Heart right ventricle (tissue), 16 donors: Measurements from ENCODE around the gene DOCK1. TPM values are rescaled to one million over a fixed set of nuclear protein-coding genes. Genes with fewer than 3 reads are reported as not detected.

Experiments
- ATAC-seq, 8 donors: fragments of 200-7000 bp; cut with Tn5 transposase; one replicate each; pipeline ENCODE4 v1.9.1; 2020; ENCODE audit warnings: mild to moderate bottlenecking in 8 of 8, moderate library complexity in 8 of 8, moderate number of reproducible peaks in 1 of 8
- DNase-seq, 2 donors: peaks; one replicate each; pipeline ENCODE4 v3.0.0-alpha.2; 2020
- H3K27ac ChIP-seq, 10 donors: fragments of 200-600 bp; sonication (generic) in 2 of 10; one replicate each; pipeline versions ENCODE4 v1.5.0 to v1.8.0; 2020 to 2022; ENCODE audit warnings: mild to moderate bottlenecking in 3 of 10
- H3K27me3 ChIP-seq, 7 donors: fragments of 200-600 bp; one replicate each; pipeline ENCODE4 v1.8.0; 2021 to 2022; ENCODE audit warnings: mild to moderate bottlenecking in 2 of 7
- H3K36me3 ChIP-seq, 9 donors: fragments of 200-600 bp; sonication (generic) in 1 of 9; one replicate each; pipeline versions ENCODE4 v1.5.0 to v1.8.0; 2020 to 2022; ENCODE audit warnings: mild to moderate bottlenecking in 2 of 9
- H3K4me1 ChIP-seq, 9 donors: fragments of 200-600 bp; sonication (generic) in 1 of 9; one replicate each; pipeline versions ENCODE4 v1.5.0 to v1.8.0; 2020 to 2022; ENCODE audit warnings: mild to moderate bottlenecking in 4 of 9
- H3K4me3 ChIP-seq, 10 donors: fragments of 200-600 bp; sonication (generic) in 2 of 10; one replicate each; pipeline versions ENCODE4 v1.5.0 to v1.8.0; 2020 to 2022; ENCODE audit warnings: mild to moderate bottlenecking in 7 of 10, moderate library complexity in 2 of 10
- H3K9me3 ChIP-seq, 11 donors: fragments of 200-600 bp in 10 of 11; sonication (generic) in 2 of 11; one replicate each; pipeline versions ENCODE4 v1.5.0 to v1.8.0; 2013 to 2022; ENCODE audit warnings: mild to moderate bottlenecking in 2 of 11, control low read depth in 1 of 11, moderate library complexity in 1 of 11
- WGBS, 2 donors: extraction: QIAGEN DNeasy Blood & Tissue Kit; methylation state at CpG; one replicate each; pipeline ENCODE4 v1.1.7; 2013; ENCODE audit warnings: inconsistent platforms in 1 of 2; 5-methylcytosine and 5-hydroxymethylcytosine counted together
- intact Hi-C, 10 donors: fragments of 100-400 bp; cut with DNase I; formaldehyde crosslinking; loops; one replicate each; pipeline versions ENCODE4 v1.11.1 to v1.14.2; 2022
- polyA plus RNA-seq, 2 donors: library from polyadenylated mRNA; stranded (reverse); fragments of 200-250 nt; gene quantifications; one replicate each; pipeline ENCODE4 v1.2.3, GENCODE V29; 2013
- total RNA-seq, 10 donors: library from RNA; stranded (reverse); fragmentation: NEBNext Ultra II Directional in 3 of 10; extraction: Animal tissue kit (Norgen Biotek cat#: 25700) in 3 of 10; gene quantifications; one replicate each; pipeline versions ENCODE4 v1.2.1 to v1.2.4, GENCODE V29; 2021 to 2023
- TF ChIP-seq, protein P1 (sequence below), 9 donors: fragments of 200-600 bp; sonication (generic) in 2 of 9; IDR thresholded peaks; one replicate each; pipeline versions ENCODE4 v1.5.0 to v1.8.0; 2021 to 2022; ENCODE audit warnings: antibody characterized with exemption in 9 of 9, mild to moderate bottlenecking in 5 of 9, moderate library complexity in 1 of 9
- donor health status: Arrhythmogenic right ventricular cardiomyopathy.
- donor health status: ischemic (EF 13 %, LVEDD 7.1; RV severe dilation, severe dysfunction).
- donor health status: healthy with polysubstance abuse.
- donor health status: DM: no; HTN: yes; CAD: no.
- donor health status: DM: no; HTN: no; CAD: no.
- donor health status: ischemic (EF 25% LVEDD 6.9; RV normal size, moderate dysfunction).
- donor health status: ischemic (EF 25% LVEDD 5.7; RV mildly dilated, moderate dysfunction).
- donor health status: healthy.
- donor health status: DM: yes; HTN: yes; CAD: no.
- donor health status: Ischemic cardiomyopathy.
- donor health status: ischemic (EF 35%, LVEDD 5.7; RV mildly dilated, moderate dysfunction).
- donor health status: nonischemic (EF 11% LVEDD 7.7; RV severe dilation, severe dysfunction).
- donor health status: DM: yes; HTN: yes; CAD: no.
- donor health status: PGD.
- donor health status: ischemic (EF 29% LVEDD 5.4; RV normal size, mild dysfunction).
- donor health status: nonischemic (EF 23%, LVEDD 6.1; RV moderate dilation, normal function).

The DOCK1 gene
- total and polyA plus RNA-seq, 12 donors: 7.8 to 26.7 (median 19.8) TPM

DNA sequence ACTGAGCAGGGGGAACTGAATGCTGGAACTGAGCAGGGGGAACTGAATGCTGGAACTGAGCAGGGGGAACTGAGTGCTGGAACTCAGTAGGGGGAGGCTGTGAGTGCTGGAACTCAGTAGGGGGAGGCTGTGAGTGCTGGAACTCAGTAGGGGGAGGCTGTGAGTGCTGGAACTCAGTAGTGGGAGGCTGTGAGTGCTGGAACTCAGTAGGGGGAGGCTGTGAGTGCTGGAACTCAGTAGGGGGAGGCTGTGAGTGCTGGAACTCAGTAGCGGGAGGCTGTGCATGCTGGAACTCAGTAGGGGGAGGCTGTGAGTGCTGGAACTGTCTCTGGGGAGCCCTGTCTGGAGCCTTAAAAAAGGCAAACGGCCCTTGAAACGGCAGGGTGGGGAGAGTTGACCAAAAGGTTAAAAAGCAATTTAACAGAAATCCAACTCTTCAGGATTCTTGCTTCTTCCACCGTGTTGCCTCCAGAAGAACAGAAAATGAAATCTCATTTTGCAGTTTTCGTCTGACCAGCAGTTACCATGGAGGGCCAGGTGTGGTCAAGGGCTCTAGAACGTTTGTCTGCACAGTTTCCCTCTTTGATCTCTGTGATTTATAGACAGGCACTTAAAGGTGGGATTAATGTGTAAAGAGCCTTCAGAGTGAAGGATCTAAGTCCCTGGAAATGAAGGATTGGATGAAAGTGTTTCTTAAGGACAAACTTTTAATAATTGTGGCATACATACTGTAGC lies 19.1 kb downstream of the DOCK1 start:
- H3K36me3 ChIP-seq: peaks cover 0 to 19% (median 4%) of the 10 kb centered on the region in 9 donors
- H3K4me1 ChIP-seq: peaks cover 0 to 72% (median 8%) of the 10 kb centered on the region in 9 donors
- H3K27me3 ChIP-seq: no peaks in the 10 kb centered on the region
- TF ChIP-seq, protein P1, sequence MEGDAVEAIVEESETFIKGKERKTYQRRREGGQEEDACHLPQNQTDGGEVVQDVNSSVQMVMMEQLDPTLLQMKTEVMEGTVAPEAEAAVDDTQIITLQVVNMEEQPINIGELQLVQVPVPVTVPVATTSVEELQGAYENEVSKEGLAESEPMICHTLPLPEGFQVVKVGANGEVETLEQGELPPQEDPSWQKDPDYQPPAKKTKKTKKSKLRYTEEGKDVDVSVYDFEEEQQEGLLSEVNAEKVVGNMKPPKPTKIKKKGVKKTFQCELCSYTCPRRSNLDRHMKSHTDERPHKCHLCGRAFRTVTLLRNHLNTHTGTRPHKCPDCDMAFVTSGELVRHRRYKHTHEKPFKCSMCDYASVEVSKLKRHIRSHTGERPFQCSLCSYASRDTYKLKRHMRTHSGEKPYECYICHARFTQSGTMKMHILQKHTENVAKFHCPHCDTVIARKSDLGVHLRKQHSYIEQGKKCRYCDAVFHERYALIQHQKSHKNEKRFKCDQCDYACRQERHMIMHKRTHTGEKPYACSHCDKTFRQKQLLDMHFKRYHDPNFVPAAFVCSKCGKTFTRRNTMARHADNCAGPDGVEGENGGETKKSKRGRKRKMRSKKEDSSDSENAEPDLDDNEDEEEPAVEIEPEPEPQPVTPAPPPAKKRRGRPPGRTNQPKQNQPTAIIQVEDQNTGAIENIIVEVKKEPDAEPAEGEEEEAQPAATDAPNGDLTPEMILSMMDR (IDR thresholded peaks at IDR 0.05): no peak
- no peak for DNase-seq
- WGBS, 2 donors: 60 to 61% methylated on average over 6 of the region's 6 CpGs
- H3K9me3 ChIP-seq: peaks cover 0 to 5% (median 0%) of the 10 kb centered on the region in 11 donors
- H3K27ac ChIP-seq: peak overlapping the region in 1 of 10 donors; percentile 19
- no peak overlapping the region for H3K4me3 ChIP-seq
- intact Hi-C loops: no loop called here
- ATAC-seq: no peak

GRCh38 chr10:126924915-126925300 lies 19.7 kb downstream of the DOCK1 start:
- TF ChIP-seq, protein P1 (IDR thresholded peaks at IDR 0.05): no peak
- intact Hi-C loops: no loop called here

DNA sequence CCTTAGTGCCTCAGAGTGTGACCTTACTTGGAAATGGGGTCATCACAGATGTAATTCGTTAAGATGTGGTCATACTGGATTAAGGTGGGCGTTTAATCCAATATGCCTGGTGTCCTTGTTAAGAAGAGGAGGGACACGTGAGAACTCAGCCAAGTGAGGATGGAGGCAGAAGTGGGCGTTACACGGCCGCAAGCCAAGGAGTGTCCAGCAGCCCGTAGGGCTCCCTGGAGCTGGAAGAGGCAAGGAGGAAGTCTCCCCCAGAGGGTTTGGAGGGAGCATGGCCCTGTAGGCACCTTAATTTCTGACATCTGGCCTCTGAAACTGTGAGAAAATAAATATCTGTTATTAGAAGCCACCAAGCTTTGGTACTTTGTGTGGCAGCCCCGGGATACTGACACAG lies 21.3 kb downstream of the DOCK1 start:
- Histone ChIP-seq H3K27ac (no peak overlapping the region), H3K9me3 (no peaks in the 10 kb centered on the region), H3K4me3 (no peak overlapping the region), H3K4me1 (peaks cover 4 to 80% (median 18%) of the 10 kb centered on the region in 9 donors), H3K36me3 (peaks cover 0 to 19% (median 4%) of the 10 kb centered on the region in 9 donors), H3K27me3 (no peaks in the 10 kb centered on the region)
- intact Hi-C loops: no loop called here
- ATAC-seq (no peak), DNase-seq (no peak)
- TF ChIP-seq, protein P1 (IDR thresholded peaks at IDR 0.05): no peak
- 84 to 88% methylated on average over 8 of the region's 8 CpGs for WGBS, 2 donors

More at GRCh38 chr10:126924915-126925300, 19.7 kb downstream of the DOCK1 start:
- WGBS, 2 donors: 59 to 73% methylated on average over 3 of the region's 3 CpGs
- Histone ChIP-seq H3K27me3 (no peaks in the 10 kb centered on the region), H3K4me1 (peaks cover 0 to 72% (median 5%) of the 10 kb centered on the region in 9 donors), H3K36me3 (peaks cover 0 to 19% (median 4%) of the 10 kb centered on the region in 9 donors), H3K4me3 (no peak overlapping the region), H3K27ac (no peak overlapping the region), H3K9me3 (peaks cover 0 to 5% (median 0%) of the 10 kb centered on the region in 11 donors)
- no peak for ATAC-seq
- no peak for DNase-seq

DNA sequence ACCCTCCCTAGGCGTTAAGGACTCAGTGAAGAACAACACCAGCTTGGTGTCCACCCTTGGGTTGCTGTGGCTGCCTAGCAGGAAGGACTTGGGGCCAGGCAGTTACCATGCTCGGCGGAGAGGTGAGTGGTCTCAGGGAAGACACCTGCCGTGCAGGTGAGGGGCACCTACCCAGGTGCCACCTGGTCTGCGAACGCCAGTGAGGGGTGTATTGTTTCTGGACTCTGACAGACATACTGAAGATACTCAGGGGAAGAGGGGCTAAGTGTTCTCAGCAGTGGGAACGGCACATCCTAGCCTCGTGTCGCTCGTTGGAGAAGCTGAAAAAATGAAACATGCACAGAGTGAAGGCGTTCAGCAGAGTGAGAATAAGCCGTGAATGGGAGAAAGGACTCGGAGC lies 22.6 kb downstream of the DOCK1 start:
- Histone ChIP-seq H3K27me3 (no peaks in the 10 kb centered on the region), H3K4me3 (no peak overlapping the region), H3K27ac (no peak overlapping the region), H3K4me1 (peaks cover 4 to 84% (median 23%) of the 10 kb centered on the region in 9 donors), H3K9me3 (no peaks in the 10 kb centered on the region), H3K36me3 (peaks cover 0 to 19% (median 4%) of the 10 kb centered on the region in 9 donors)
- WGBS, 2 donors: 94% methylated on average over 13 of the region's 13 CpGs
- intact Hi-C loops: no loop called here
- ATAC-seq (no peak), DNase-seq (no peak)
- TF ChIP-seq, protein P1 (IDR thresholded peaks at IDR 0.05): no peak
